Immature natural killer cell (primary cell): Measurements from ENCODE around the gene INO80B. TPM values are rescaled to one million over a fixed set of nuclear protein-coding genes. Genes with fewer than 3 reads are reported as not detected.

Experiments used
- DNase-seq, 3 donors: peaks; one replicate each; pipeline ENCODE4 v3.0.0; 2022; ENCODE audit warnings: mixed read lengths in 1 of 3
- H3K27ac Mint-ChIP-seq, 6 donors: one replicate each; pipeline ENCODE4 v1.8.0; 2020; ENCODE audit warnings: mixed read lengths in 6 of 6, mild to moderate bottlenecking in 5 of 6, inconsistent platforms in 4 of 6, moderate library complexity in 3 of 6
- H3K27me3 Mint-ChIP-seq, 3 donors: one replicate each; pipeline ENCODE4 v1.8.0; 2020 to 2021; ENCODE audit warnings: low read depth in 3 of 3, mild to moderate bottlenecking in 3 of 3, mixed read lengths in 3 of 3, moderate library complexity in 3 of 3, inconsistent platforms in 1 of 3
- H3K36me3 Mint-ChIP-seq, 3 donors: one replicate each; pipeline ENCODE4 v1.8.0; 2020; ENCODE audit warnings: mixed read lengths in 3 of 3, inconsistent platforms in 2 of 3, mild to moderate bottlenecking in 2 of 3
- H3K4me1 Mint-ChIP-seq, 2 donors: one replicate each; pipeline ENCODE4 v1.8.0; 2020; ENCODE audit warnings: inconsistent platforms in 2 of 2, mild to moderate bottlenecking in 2 of 2, mixed read lengths in 2 of 2, moderate library complexity in 1 of 2
- H3K4me3 Mint-ChIP-seq, 5 donors: one replicate each; pipeline ENCODE4 v1.8.0; 2020; ENCODE audit warnings: mild to moderate bottlenecking in 5 of 5, mixed read lengths in 5 of 5, inconsistent platforms in 3 of 5, moderate library complexity in 3 of 5
- H3K9me3 Mint-ChIP-seq, 6 donors: one replicate each; pipeline ENCODE4 v1.8.0; 2020; ENCODE audit warnings: mild to moderate bottlenecking in 6 of 6, mixed read lengths in 6 of 6, inconsistent platforms in 4 of 6, moderate library complexity in 3 of 6
- polyA plus RNA-seq, 3 donors: library from polyadenylated mRNA; unstranded; fragments of 300-500 nt; fragmentation: Illumina TruSeq; gene quantifications; one replicate each; pipeline ENCODE4 v1.2.3, GENCODE V29; 2021

INO80B gene
- polyA plus RNA-seq, 3 donors from 2014 or later = 3.9 to 11.1 (median 9.3) TPM

GRCh38 chr2:74486141-74486540 lies 31.3 kb downstream of the INO80B start:
- Mint-ChIP-seq H3K36me3 (peaks cover 21 to 28% (median 23%) of the 10 kb centered on the region in 3 donors), H3K4me3 (no peak overlapping the region), H3K4me1 (peaks cover 22 to 27% of the 10 kb centered on the region in 2 donors), H3K27ac (no peak overlapping the region), H3K27me3 (peaks cover 0 to 5% (median 2%) of the 10 kb centered on the region in 3 donors), H3K9me3 (no peaks in the 10 kb centered on the region)
- no peak for DNase-seq

DNA sequence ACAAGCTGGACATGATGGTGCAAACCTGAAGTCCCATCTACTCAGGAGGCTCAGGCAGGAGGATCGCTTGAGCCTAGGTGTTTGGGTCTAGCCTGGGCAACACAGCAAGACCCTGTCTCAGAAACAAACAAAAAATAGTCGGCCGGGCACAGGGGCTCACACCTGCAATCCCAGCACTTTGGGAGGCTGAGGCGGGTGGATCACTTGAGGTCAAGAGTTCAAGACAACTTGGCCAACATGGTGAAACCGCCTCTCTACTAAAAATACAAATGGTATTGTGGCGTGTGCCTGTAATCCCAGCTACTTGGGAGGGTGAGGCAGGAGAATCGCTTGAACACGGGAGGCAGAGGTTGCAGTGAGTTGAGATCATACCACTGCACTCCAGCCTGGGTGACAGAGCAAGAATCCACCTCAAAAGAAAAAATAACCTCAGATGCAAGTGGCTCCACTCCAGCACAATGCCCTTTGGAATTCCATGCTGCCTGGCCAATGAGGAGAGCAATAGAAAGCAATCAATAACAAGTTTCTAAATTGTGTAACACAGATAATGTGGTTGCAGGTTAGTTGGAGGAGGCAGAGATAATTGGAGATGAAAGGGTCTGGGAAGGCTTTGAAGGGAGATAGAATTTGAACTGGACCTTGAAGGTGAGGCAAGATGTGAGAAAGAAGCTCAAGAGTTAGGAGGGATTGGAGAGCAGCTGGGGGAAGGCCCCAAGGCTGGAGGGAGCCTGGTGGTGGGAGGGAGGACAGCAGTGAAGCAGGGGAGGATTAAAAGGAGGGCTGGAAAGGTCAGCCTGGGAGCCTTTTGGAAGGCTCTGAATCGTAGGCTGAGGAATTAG lies 34.0 kb downstream of the INO80B start:
- Mint-ChIP-seq H3K27me3 (no peaks in the 10 kb centered on the region), H3K4me3 (no peak overlapping the region), H3K4me1 (peaks cover 3 to 5% of the 10 kb centered on the region in 2 donors), H3K27ac (peak overlapping the region in 1 of 6 donors; percentile 66), H3K9me3 (no peaks in the 10 kb centered on the region), H3K36me3 (peaks cover 25 to 39% (median 25%) of the 10 kb centered on the region in 3 donors)
- DNase-seq = no peak

DNA sequence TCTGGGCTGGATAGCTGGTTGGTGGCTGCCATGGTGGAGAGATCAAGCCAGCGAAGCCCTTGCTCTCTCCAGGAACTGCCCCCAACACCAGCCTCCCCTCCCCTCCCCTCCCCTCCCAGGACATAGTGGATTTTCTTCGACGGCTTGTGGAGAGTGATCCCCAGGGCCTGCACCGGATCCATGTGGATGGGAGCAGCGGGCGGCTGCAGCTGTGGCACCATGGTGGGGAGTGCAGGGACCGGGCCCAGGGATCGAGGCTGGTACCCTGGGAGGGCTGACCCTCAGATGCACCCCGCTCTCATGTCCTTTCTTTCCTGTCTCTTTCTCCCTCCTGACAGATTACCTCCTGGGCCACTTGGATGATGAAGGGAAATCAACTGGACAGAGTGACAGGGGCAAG lies 35.0 kb downstream of the INO80B start:
- H3K36me3 Mint-ChIP-seq = peaks cover 29 to 44% (median 30%) of the 10 kb centered on the region in 3 donors
- peaks cover 0 to under 1% (median 0%) of the 10 kb centered on the region in 3 donors for H3K27me3 Mint-ChIP-seq
- peaks cover 0 to 2% of the 10 kb centered on the region in 2 donors for H3K4me1 Mint-ChIP-seq
- H3K9me3 Mint-ChIP-seq = no peaks in the 10 kb centered on the region
- H3K27ac Mint-ChIP-seq = no peak overlapping the region
- H3K4me3 Mint-ChIP-seq = no peak overlapping the region
- no peak for DNase-seq

GRCh38 chr2:74491648-74492544 lies 37.0 kb downstream of the INO80B start:
- no peaks in the 10 kb centered on the region for H3K9me3 Mint-ChIP-seq
- peaks cover 0 to 1% (median 0%) of the 10 kb centered on the region in 3 donors for H3K27me3 Mint-ChIP-seq
- peaks cover 0 to under 1% of the 10 kb centered on the region in 2 donors for H3K4me1 Mint-ChIP-seq
- H3K4me3 Mint-ChIP-seq = no peak overlapping the region
- no peak for DNase-seq
- peaks cover 25 to 36% (median 29%) of the 10 kb centered on the region in 3 donors for H3K36me3 Mint-ChIP-seq
- H3K27ac Mint-ChIP-seq = no peak overlapping the region

GRCh38 chr2:74493546-74493945 lies 38.7 kb downstream of the INO80B start:
- Mint-ChIP-seq H3K4me3 (no peak overlapping the region), H3K27me3 (peaks cover under 1 to 7% (median 5%) of the 10 kb centered on the region in 3 donors), H3K36me3 (peaks cover 23 to 35% (median 27%) of the 10 kb centered on the region in 3 donors), H3K27ac (no peak overlapping the region), H3K4me1 (peaks cover 13% of the 10 kb centered on the region in 2 donors), H3K9me3 (no peaks in the 10 kb centered on the region)
- no peak for DNase-seq

DNA sequence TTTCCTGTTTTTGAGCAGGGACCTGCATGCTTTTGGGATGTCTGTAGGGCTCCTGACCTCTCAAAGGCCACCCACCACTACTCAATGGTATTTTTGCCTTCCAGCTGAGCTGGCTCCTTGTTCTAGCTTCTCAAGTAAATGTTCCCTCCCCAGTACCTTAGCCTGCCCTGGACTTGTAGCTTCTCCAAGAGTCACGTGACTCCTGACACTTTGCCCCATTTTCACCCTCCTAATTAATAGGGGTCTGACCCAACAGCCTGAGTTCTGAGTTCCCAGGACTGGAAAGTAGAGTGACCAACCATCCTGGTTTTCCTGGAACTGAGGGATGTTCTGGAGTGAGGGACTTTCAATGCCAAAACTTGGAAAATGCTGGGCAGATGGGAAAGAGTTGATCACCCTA lies 40.6 kb downstream of the INO80B start:
- Mint-ChIP-seq H3K9me3 (no peaks in the 10 kb centered on the region), H3K4me3 (no peak overlapping the region), H3K4me1 (peaks cover 21 to 25% of the 10 kb centered on the region in 2 donors), H3K27me3 (peaks cover 5 to 10% (median 8%) of the 10 kb centered on the region in 3 donors), H3K36me3 (peaks cover 13 to 23% (median 18%) of the 10 kb centered on the region in 3 donors), H3K27ac (peak overlapping the region in 1 of 6 donors; percentile 50)
- no peak for DNase-seq

- DNase-seq = no peak
- H3K27me3 Mint-ChIP-seq = peaks cover 5 to 15% (median 11%) of the 10 kb centered on the region in 3 donors
- peak overlapping the region in 3 of 6 donors; percentile 35 to 76 (median 55) for H3K27ac Mint-ChIP-seq
- no peaks in the 10 kb centered on the region for H3K9me3 Mint-ChIP-seq
- peaks cover 31 to 33% of the 10 kb centered on the region in 2 donors for H3K4me1 Mint-ChIP-seq
- H3K4me3 Mint-ChIP-seq = peak overlapping the region; percentile 90 to 98 (median 93)
- peaks cover 6 to 14% (median 12%) of the 10 kb centered on the region in 3 donors for H3K36me3 Mint-ChIP-seq
Observed at GRCh38 chr2:74496997-74497776, 42.3 kb downstream of the INO80B start.

DNA sequence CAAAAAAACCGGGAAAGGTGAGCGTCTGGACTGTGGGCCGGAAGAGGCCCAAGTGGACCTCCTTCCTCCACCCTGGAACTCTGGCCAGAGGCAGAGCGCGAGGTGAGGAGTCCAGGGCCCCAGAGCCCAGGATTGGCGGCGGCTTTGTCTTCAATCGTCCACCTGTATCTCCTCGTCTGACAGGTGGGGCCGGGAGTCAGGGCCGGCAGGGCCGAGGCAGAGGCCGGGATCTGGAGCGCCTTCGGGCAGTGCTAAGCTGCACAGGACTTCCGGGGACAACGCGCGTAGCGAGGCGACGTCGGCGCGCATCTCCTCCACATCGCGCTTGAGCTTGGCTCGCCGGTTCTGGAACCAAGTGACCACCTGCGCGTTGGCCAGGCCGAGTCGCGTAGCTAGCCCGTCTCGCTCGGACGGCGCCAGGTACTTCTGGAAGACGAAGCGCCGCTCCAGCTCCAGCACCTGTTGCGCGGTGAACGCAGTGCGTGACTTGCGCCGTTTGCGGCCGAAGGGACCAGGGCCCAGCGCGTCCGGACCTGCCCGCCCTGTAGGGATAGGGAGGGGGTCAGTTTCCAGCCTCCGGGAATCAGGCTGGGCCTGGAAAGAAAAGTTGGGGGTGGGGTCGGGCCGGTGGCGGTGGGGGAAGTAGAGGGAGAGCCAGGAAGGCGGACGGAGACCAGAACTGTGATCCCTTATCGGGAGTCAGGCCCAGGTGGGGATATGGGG lies 43.1 kb downstream of the INO80B start:
- H3K36me3 Mint-ChIP-seq = peaks cover 6 to 14% (median 10%) of the 10 kb centered on the region in 3 donors
- peaks cover 38 to 41% of the 10 kb centered on the region in 2 donors for H3K4me1 Mint-ChIP-seq
- no peak for DNase-seq
- H3K9me3 Mint-ChIP-seq = no peaks in the 10 kb centered on the region
- peak overlapping the region; percentile 90 to 98 (median 93) for H3K4me3 Mint-ChIP-seq
- H3K27ac Mint-ChIP-seq = peak overlapping the region; percentile 35 to 92 (median 78)
- H3K27me3 Mint-ChIP-seq = peaks cover 5 to 15% (median 11%) of the 10 kb centered on the region in 3 donors

GRCh38 chr2:74498500-74499266 lies 43.8 kb downstream of the INO80B start:
- H3K27ac Mint-ChIP-seq = peak overlapping the region; percentile 35 to 92 (median 78)

GRCh38 chr2:74499267-74499939 lies 44.5 kb downstream of the INO80B start, which contains the start of gene LBX2:
Gene LBX2, minus strand, starts transcription at chr2:74499603. Its CDS starts 66 bp downstream, at chr2:74499537.
- H3K36me3 Mint-ChIP-seq = peaks cover 0 to 6% (median 2%) of the 10 kb centered on the region in 3 donors
- H3K4me3 Mint-ChIP-seq = peak within 1 kb of the TSS; percentile 90 to 98 (median 93)
- peak within 1 kb of the TSS; percentile 35 to 92 (median 78) for H3K27ac Mint-ChIP-seq
- DNase-seq = no peak
- no peaks in the 10 kb centered on the region for H3K9me3 Mint-ChIP-seq
- H3K27me3 Mint-ChIP-seq = peaks cover 8 to 15% (median 11%) of the 10 kb centered on the region in 3 donors
- H3K4me1 Mint-ChIP-seq = peaks cover 53 to 55% of the 10 kb centered on the region in 2 donors

More at GRCh38 chr2:74498500-74499266, 43.8 kb downstream of the INO80B start:
- H3K27me3 Mint-ChIP-seq = peaks cover 8 to 15% (median 11%) of the 10 kb centered on the region in 3 donors
- H3K4me1 Mint-ChIP-seq = peaks cover 46 to 48% of the 10 kb centered on the region in 2 donors
- H3K9me3 Mint-ChIP-seq = no peaks in the 10 kb centered on the region
- DNase-seq = no peak
- H3K36me3 Mint-ChIP-seq = peaks cover 6 to 12% (median 7%) of the 10 kb centered on the region in 3 donors
- peak overlapping the region; percentile 90 to 98 (median 93) for H3K4me3 Mint-ChIP-seq

DNA sequence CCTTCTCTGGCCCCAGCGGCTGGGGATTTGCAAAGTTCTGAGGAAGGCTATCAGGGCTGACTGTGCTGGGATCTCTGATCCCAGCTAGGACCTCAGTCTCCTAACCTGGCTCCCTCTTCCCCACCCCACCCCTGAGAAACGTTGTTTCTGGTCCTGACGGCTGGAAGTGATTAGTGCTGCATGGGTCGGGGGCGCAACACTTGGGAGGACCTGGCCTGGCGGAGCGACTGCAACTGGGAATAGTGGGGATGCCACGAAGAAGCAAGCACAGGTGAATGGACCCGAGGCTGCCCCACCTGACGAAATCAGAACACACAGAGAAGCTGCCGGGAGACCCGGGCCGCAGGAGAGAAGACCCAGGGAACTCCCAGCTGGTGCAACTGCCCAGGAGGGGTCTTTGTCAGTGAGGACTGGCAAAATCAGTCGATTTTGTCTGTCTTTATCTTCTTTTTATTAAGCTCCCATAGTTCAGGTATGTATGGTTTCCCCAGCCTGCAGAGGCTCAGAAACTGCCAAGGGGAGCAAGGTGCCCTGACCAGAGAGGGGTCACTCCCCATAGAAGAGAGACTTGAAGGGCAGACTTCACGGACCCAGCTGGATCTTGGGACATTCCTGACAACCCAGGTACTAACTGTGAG lies 45.2 kb downstream of the INO80B start:
- peaks cover 59 to 62% of the 10 kb centered on the region in 2 donors for H3K4me1 Mint-ChIP-seq
- no peak overlapping the region for H3K27ac Mint-ChIP-seq
- H3K36me3 Mint-ChIP-seq = peaks cover 0 to 13% (median 8%) of the 10 kb centered on the region in 3 donors
- no peaks in the 10 kb centered on the region for H3K9me3 Mint-ChIP-seq
- DNase-seq = no peak
- H3K27me3 Mint-ChIP-seq = peaks cover 8 to 15% (median 10%) of the 10 kb centered on the region in 3 donors
- peak overlapping the region; percentile 21 to 86 (median 38) for H3K4me3 Mint-ChIP-seq
